ENCODE data around the gene OR2AT4.
"Not testable (repeated sequence)": the region's sequence is repeated elsewhere in the genome, so short reads cannot be mapped to it uniquely, and the experiment has no call there.

Gene OR2AT4

DNA sequence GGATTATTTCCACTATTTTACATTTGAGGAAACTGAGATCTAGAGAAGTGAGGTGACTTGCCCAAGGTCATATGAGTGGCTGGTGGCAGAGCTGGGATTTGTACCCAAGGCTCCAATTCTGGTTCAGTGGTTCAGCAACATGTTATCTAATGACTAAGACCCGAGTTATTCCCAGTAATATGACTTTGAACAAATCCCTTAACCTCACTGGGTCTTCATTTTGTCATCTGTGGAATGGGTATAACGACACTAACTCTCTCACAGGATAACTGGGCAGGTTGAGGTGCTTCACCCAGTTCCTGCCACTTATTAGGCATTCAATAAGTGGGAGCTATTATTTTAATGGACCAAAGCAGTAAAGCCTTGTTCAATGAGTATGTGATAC is 489 bp upstream of the OR2AT4 start:
- TF ChIP-seq, protein P1, sequence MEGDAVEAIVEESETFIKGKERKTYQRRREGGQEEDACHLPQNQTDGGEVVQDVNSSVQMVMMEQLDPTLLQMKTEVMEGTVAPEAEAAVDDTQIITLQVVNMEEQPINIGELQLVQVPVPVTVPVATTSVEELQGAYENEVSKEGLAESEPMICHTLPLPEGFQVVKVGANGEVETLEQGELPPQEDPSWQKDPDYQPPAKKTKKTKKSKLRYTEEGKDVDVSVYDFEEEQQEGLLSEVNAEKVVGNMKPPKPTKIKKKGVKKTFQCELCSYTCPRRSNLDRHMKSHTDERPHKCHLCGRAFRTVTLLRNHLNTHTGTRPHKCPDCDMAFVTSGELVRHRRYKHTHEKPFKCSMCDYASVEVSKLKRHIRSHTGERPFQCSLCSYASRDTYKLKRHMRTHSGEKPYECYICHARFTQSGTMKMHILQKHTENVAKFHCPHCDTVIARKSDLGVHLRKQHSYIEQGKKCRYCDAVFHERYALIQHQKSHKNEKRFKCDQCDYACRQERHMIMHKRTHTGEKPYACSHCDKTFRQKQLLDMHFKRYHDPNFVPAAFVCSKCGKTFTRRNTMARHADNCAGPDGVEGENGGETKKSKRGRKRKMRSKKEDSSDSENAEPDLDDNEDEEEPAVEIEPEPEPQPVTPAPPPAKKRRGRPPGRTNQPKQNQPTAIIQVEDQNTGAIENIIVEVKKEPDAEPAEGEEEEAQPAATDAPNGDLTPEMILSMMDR (conservative IDR thresholded peaks at IDR 0.05; ENCODE audit: low read depth, low read length): no peak
- DNase-seq (ENCODE audit: low read depth): no peak
- H3K4me3 ChIP-seq (ENCODE audit: low read depth, low read length): no peak overlapping the region

DNA sequence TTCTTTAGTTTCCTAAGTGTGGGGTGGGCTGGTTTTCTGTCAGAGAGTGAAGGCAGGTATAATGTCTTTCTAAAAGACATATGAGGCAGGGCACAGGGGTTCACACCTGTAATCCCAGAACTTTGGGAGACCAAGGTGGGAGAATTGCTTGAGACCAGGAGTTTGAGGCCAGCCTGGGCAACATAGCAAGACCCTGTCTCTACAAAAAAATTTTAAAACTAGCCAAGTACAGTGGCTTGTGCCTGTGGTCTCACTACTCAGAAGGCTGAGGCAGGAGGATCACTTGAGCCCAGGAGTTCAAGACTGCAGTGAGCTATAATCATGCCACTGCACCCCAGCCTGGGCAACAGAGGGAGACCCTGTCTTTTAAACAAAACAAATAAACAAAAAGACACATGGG is 2.3 kb downstream of the OR2AT4 start:
- DNase-seq (ENCODE audit: low read depth); H3K4me3 ChIP-seq (ENCODE audit: low read depth, low read length): not testable (repeated sequence)

DNA sequence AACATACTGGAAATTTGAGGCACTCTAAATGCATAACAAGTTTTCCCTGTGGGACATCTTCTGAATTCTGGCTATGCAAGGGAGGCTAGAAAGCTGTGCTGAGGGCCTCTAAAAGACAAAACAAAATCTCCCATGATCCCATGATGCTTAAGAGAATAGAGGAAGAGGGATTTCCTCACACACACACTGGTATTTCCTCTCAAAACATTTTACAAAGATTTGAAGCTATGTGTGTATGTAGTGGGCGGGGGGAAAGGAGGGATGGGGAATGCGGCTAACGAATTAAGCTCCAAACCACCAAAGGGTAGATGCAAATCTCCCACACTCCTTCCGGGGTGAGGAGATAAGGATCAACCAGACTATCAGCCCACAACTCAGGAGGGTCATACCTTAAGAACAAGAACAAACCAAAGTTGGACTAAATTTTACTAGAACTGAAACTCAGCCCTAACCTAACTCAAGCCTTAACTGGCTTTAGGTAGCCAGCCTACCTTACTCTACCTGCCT is 6.0 kb downstream of the OR2AT4 start:
- TF ChIP-seq, protein P1 (conservative IDR thresholded peaks at IDR 0.05; ENCODE audit: low read depth, low read length): no peak
- no peak for DNase-seq (ENCODE audit: low read depth)
- H3K4me3 ChIP-seq (ENCODE audit: low read depth, low read length): no peak overlapping the region

DNA sequence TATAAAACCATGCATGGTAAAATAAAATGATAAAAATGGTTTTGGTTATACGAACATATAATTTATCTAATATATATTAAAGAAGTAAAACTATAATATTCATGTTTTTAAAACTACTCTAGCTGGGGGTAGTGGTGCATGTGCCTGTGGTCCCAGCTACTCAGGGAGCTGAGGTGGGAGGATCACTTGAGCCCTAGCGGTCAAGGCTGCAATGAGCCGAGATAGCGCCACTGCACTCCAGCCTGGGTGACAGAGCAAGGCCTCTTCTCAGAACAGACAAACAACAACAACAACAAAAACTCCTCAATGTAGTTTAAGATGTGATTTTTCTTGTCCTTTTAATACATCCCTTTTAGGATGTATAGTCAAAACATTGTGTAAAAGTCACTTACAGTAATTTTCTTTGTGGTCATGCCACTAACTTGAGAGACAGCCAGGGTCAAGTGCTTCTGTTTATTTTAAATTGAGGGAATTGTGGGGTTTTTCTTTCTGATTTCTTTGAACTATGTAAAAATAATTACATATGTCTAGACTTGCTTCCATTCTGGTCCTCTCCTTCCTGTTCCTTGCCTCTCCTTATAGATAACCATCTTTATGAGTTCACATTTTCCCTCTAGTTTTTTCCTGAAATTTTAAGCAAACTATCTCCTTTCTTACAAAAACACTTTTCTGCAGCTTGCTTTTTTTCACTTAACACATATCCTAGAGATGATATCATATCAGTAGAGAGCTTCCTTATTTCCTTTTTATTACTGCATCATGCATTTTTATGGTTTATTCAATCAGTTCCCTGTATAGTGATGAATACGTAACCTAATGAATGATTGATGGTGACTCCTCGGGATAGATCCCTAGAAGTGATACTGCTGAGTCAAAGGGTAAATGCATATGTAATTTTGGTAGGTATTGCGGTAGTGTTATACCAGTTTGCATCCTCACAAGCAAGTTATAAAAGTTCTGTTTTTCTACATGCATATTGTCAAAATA is 9.1 kb downstream of the OR2AT4 start:
- TF ChIP-seq, protein P1 (conservative IDR thresholded peaks at IDR 0.05; ENCODE audit: low read depth, low read length): peak; percentile 5
- DNase-seq (ENCODE audit: low read depth): no peak
- no peak overlapping the region for H3K4me3 ChIP-seq (ENCODE audit: low read depth, low read length)

DNA sequence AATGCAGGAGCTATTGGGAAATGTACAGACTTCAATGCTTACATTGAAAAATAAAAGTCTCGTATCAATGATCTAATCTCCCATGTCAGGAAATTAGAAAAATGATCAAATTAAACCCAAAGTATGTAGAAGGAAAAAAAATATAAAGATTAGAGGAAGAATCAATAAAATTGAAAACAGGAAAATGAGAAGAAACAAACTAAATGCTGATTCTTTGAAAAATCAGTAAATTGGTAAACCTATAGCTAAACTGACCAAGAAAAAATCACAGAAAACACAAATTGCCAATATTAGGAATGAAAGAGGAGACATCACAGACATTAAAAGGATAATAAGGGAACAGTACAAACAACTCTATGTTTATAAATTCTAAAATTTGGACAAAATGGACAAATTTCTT is 11.8 kb downstream of the OR2AT4 start:
- TF ChIP-seq, protein P1 (conservative IDR thresholded peaks at IDR 0.05; ENCODE audit: low read depth, low read length): no peak
- DNase-seq (ENCODE audit: low read depth): no peak
- no peak overlapping the region for H3K4me3 ChIP-seq (ENCODE audit: low read depth, low read length)

DNA sequence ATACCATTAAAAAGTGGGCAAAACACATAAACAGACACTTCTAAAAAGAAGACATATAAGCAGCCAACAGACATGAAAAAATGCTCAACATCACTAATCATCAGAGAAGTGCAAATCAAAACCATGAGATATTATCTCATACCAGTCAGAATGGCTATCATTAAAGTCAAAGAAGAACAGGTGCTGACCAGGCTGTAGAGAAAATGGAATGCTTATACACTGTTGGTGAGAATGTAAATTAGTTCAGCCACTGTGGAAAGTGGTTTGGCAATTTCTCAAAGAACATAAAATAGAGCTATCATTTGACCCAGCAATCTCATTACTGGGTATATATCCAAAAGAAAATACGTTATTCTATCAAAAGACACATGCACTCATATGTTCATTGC is 13.5 kb downstream of the OR2AT4 start:
- TF ChIP-seq, protein P1 (conservative IDR thresholded peaks at IDR 0.05; ENCODE audit: low read depth, low read length): no peak
- no peak for DNase-seq (ENCODE audit: low read depth)

DNA sequence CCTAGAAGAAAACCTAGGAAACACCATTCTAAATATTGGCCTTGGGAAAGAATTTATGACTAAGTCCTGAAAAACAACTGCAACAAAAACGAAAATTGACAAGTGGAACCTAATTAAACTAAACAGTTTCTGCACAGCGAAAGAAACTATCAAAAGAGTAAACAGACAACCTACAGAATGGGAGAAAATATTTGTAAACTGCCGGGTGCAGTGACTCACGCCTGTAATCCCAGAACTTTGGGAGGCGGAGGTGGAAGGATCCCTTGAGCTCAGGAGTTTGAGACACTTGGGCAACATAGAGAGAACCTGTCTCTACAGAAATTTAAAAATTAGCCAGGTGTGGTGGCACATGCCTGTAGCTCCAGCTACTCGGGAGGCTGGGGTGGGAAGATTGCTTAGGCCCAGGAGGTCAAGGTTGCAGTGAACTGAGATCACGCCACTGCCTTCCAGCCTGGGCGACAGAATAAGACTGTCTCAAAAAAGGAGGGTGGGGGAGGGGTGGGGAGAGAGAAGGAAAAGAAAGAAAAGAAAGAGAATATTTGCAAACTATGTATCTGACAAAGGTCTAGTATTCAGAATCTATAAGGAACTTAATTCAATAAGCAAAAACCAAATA is 14.0 kb downstream of the OR2AT4 start:
- TF ChIP-seq, protein P1 (conservative IDR thresholded peaks at IDR 0.05; ENCODE audit: low read depth, low read length): no peak
- no peak overlapping the region for H3K4me3 ChIP-seq (ENCODE audit: low read depth, low read length)
- no peak for DNase-seq (ENCODE audit: low read depth)

More for the DNA sequence above, 13.5 kb downstream of the OR2AT4 start:
- no peak overlapping the region for H3K4me3 ChIP-seq (ENCODE audit: low read depth, low read length)
